NCI-H128 (cell line): Measurements from ENCODE around the gene RTN4RL2.

ENCODE experiments used
- DNase-seq: peaks from one replicate; lab custom pipeline; 2025; ENCODE audit not compliant: unreplicated experiment; lab: John Stamatoyannopoulos, UW

Gene RTN4RL2

GRCh38 chr11:57523419-57523818, 63.1 kb downstream of the RTN4RL2 start:
- DNase-seq: no peak
